ENCODE data around the gene NEK2. TPM values are rescaled to one million over a fixed set of nuclear protein-coding genes. Genes with fewer than 3 reads are reported as not detected.
A peak's percentile ranks its signal among the peaks of the same experiment; 100 is the strongest.

NEK2 gene
- total and polyA plus RNA-seq, 2 of the 13 experiments (the other 11 are each of a cell fraction or from before 2014, with no cell fraction given): 10.9 to 40.8 TPM

GRCh38 chr1:211675230-211676105, at the start of gene NEK2 (continued):
- peak; percentile 85 for TF ChIP-seq AHDC1 (CRISPR knock-in tag; IDR thresholded peaks at IDR 0.05; ENCODE audit: borderline replicate concordance)
- peak; percentile 63; the same call in 1 of the 2 replicates for TF ChIP-seq POLR2AphosphoS5 (IDR thresholded peaks at IDR 0.05; ENCODE audit: low read depth, low read length)
- TF ChIP-seq IRF2 (CRISPR knock-in tag; IDR thresholded peaks at IDR 0.05): peak; percentile 90; the same call in 1 of the 2 replicates
- TF ChIP-seq SMARCC2 (IDR thresholded peaks at IDR 0.05): no peak
- no peak; the same call in 1 of the 2 replicates for TF ChIP-seq ZNF652 (CRISPR knock-in tag; IDR thresholded peaks at IDR 0.05; ENCODE audit: borderline replicate concordance, low read depth)
- TF ChIP-seq REPIN1 (CRISPR knock-in tag; IDR thresholded peaks at IDR 0.05; ENCODE audit: borderline replicate concordance, low read depth): peak; percentile 92
- TF ChIP-seq HOXA9 (CRISPR knock-in tag; IDR thresholded peaks at IDR 0.05; ENCODE audit: borderline replicate concordance): no peak
- no peak; the same call in 1 of the 2 replicates for TF ChIP-seq POLR2G (IDR thresholded peaks at IDR 0.05; ENCODE audit: low read depth, low read length)
- no peak; the same call in none of the 2 replicates for TF ChIP-seq HOXD1 (CRISPR knock-in tag; IDR thresholded peaks at IDR 0.05)
- peak; percentile 91 for TF ChIP-seq RFX3 (CRISPR knock-in tag; IDR thresholded peaks at IDR 0.05)
- no peak for TF ChIP-seq HOXA7 (CRISPR knock-in tag; IDR thresholded peaks at IDR 0.05)
- peak; percentile 95 for TF ChIP-seq TBX2 (CRISPR knock-in tag; IDR thresholded peaks at IDR 0.05; ENCODE audit: borderline replicate concordance)
- no peak for TF ChIP-seq ZKSCAN1 (IDR thresholded peaks at IDR 0.05; ENCODE audit: low read length)
- 0 out of 2 replicates have a peak, but pooled peaks have one; percentile 32 for TF ChIP-seq PCBP1 (IDR thresholded peaks at IDR 0.05; ENCODE audit: borderline replicate concordance, low read depth, low read length)
- no peak for TF ChIP-seq HDAC6 (IDR thresholded peaks at IDR 0.05; ENCODE audit: low read depth, low read length)
- 0 out of 2 replicates have a peak, but pooled peaks have one; percentile 31 for TF ChIP-seq ZNF607 (CRISPR knock-in tag; IDR thresholded peaks at IDR 0.05; ENCODE audit: borderline replicate concordance)
- TF ChIP-seq ZNF224 (CRISPR knock-in tag; IDR thresholded peaks at IDR 0.05): peak; percentile 54; the same call in 1 of the 2 replicates
- TF ChIP-seq ZNF263 (CRISPR knock-in tag; IDR thresholded peaks at IDR 0.05): no peak
- TF ChIP-seq ZNF768 (CRISPR knock-in tag; IDR thresholded peaks at IDR 0.05): peak; percentile 27; the same call in 1 of the 2 replicates
- peak; percentile 93 for TF ChIP-seq NCOR1 (IDR thresholded peaks at IDR 0.05; ENCODE audit: borderline replicate concordance, low read length)
- peak; percentile 80; the same call in 1 of the 2 replicates for TF ChIP-seq ZFP91 (CRISPR knock-in tag; IDR thresholded peaks at IDR 0.05; ENCODE audit: borderline replicate concordance)
- TF ChIP-seq SUZ12 (IDR thresholded peaks at IDR 0.05; ENCODE audit: low read depth, low read length): peak; percentile 21; the same call in 1 of the 2 replicates
- 0 out of 2 replicates have a peak, but pooled peaks have one; percentile 16 for TF ChIP-seq ZNF773 (CRISPR knock-in tag; IDR thresholded peaks at IDR 0.05; ENCODE audit: borderline replicate concordance)

Data from HepG2 (cell line).